Peyer's patch (tissue), 4 donors: Measurements from ENCODE around the gene CAMK1G.

ENCODE experiments used
- POLR2A ChIP-seq, 2 donors: fragments of 450-650 bp; IDR thresholded peaks; one replicate each; pipeline ENCODE4 v1.5.1; 2017; ENCODE audit warnings: antibody characterized with exemption in 2 of 2, mild to moderate bottlenecking in 2 of 2, moderate library complexity in 2 of 2
- TF ChIP-seq, protein P1 (sequence below), 6 experiments: fragments of 450-650 bp in 4 of 6; fragments of 200-600 bp in 2 of 6; sonication (generic) in 1 of 6; IDR thresholded peaks; one replicate each; pipeline ENCODE4 v1.5.1; 2017 to 2019; ENCODE audit warnings: antibody characterized with exemption in 6 of 6, mild to moderate bottlenecking in 3 of 6, moderate library complexity in 1 of 6

DNA sequence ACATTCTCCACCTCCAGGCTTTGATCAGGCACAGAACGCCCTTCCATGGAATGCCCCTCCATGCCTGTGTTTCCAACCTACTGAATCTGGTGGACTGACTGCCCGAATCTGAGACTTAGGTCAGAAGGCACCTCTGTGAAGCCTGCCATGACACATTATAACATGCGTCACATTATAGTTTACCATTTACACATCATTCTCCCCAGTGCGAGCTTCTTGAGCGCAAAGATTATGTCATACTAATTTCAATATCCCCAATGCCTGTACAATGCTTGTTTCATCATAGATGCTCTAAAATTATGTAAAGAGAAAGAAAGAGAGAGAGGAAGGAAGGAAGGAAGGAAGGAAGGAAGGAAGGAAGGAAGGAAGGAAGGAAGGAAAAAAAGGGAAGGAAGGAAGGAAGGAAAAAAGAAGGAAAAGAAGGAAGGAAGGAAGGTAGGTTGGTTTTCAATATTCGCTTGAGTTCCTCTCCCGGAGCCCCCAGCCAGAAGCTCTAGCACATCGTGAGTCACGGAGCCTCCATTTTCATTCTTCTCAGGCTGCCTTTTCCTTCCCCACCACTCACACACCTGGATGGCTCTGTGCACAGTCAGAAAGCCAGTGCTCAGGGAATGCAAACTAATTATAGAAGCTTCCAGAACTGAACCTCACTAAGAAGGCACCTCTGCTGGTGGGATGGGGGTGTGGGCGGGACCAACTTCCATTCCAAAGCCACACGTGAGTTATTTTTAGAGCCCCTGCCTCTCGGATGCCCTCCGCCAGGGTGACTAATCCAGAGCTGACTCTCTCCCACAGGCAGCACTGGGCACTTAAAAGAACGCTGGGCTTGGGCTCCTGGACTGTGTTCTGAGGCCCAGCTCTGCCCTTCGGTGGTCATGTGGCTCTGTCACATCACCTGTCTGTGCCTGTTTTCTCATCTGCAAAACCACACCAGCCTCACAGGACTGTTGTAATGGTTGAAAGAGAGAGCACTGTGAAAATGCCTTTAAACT lies 41.3 kb downstream of the CAMK1G start:
- TF ChIP-seq, protein P1, sequence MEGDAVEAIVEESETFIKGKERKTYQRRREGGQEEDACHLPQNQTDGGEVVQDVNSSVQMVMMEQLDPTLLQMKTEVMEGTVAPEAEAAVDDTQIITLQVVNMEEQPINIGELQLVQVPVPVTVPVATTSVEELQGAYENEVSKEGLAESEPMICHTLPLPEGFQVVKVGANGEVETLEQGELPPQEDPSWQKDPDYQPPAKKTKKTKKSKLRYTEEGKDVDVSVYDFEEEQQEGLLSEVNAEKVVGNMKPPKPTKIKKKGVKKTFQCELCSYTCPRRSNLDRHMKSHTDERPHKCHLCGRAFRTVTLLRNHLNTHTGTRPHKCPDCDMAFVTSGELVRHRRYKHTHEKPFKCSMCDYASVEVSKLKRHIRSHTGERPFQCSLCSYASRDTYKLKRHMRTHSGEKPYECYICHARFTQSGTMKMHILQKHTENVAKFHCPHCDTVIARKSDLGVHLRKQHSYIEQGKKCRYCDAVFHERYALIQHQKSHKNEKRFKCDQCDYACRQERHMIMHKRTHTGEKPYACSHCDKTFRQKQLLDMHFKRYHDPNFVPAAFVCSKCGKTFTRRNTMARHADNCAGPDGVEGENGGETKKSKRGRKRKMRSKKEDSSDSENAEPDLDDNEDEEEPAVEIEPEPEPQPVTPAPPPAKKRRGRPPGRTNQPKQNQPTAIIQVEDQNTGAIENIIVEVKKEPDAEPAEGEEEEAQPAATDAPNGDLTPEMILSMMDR (IDR thresholded peaks at IDR 0.05) = no peak
- no peak for TF ChIP-seq POLR2A (IDR thresholded peaks at IDR 0.05)
